Islet precursor cell (in vitro differentiated cells): ENCODE measurements around the gene MPI.

ENCODE experiments used
- DNase-seq: peaks from one replicate; pipeline ENCODE4 v3.0.0-alpha.2; 2018

The MPI gene

GRCh38 chr15:74950078-74950908, 60.5 kb downstream of the MPI start:
- peak; percentile 92 for DNase-seq

GRCh38 chr15:74951006-74951405, 61.2 kb downstream of the MPI start:
- no peak for DNase-seq
